GM19023 (cell line): ENCODE measurements around the gene EGLN1.
"Not testable (repeated sequence)": the region's sequence is repeated elsewhere in the genome, so short reads cannot be mapped to it uniquely, and the experiment has no call there.

Experiments used
- ATAC-seq: cut with Tn5 transposase; IDR thresholded peaks from one replicate; pipeline ENCODE4 v1.9.1; 2021; ENCODE audit warnings: mild to moderate bottlenecking, moderate library complexity; ENCODE audit not compliant: unreplicated experiment

The EGLN1 gene

DNA sequence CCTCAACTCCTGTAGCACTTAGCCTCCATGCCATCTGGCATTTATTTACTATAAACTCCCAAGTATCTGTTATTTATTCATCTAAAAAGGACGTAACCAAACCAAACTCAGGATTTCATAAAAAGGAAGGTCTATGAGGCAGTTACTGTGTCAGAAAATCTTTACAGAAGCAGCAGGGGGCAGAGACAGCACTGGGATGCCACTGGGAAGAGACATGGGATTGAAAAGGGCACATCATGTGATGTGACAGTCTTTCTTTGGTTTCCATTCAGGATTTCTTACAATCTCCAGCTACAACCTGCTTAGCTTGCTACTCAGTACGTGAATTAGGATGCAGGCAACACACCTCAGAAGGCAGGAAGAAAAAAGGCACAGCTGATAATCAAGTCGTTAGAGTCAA lies 52.8 kb downstream of the EGLN1 start:
- no peak for ATAC-seq

DNA sequence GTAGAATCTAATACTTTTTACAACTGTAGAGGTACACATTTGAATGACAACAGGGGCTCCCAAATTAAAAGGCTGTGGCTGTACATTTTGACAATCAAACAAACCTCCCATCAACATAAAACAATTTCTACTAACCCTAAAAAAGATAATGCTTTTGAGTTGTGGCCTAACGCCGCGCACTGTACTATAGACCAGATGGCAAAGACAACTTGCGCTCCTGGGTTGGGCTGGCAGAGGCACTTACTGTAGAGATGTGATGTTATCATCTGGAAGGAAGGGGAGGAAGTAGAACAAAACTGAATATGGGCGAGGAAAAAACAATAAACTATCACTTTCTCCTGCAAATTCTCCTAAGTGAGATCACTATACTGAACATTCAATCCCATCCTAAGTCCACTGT lies 57.9 kb downstream of the EGLN1 start:
- no peak for ATAC-seq

DNA sequence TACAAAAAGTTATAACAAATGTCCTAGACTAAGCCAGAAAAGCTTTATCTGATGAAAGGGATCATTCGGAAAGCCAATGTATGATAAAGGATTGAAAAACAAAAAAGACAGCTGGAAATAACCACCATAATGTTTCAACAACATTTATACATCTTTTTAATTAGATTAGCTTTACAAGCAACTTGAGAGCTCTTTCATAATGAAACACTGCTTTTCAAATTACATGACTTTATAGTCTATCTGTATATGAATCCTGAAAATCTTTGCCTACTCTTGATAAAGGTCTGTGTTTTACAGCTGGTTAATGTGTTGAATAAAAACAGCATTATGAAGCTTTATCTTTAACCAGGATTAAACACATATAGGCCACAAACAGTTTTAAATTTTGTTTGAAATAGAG lies 58.5 kb downstream of the EGLN1 start:
- ATAC-seq = no peak

DNA sequence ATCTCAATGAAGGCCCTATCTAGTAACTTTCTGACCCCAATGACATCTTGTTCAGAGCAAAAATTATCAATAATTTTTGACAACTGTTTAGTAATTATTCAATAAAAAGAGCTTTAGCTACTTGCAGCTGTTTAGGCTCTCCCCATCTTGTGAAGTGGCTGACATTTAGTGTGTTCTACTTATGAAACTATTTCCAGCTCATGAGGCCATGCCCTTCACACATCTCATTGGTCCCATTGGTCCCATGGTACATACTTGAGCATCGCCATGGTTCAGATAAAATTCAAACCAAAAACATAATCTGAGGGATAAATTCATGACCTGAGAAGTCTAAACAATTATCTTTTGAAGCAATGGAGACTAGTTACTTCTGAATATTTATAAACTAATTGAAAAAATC lies 59.8 kb downstream of the EGLN1 start:
- no peak for ATAC-seq

DNA sequence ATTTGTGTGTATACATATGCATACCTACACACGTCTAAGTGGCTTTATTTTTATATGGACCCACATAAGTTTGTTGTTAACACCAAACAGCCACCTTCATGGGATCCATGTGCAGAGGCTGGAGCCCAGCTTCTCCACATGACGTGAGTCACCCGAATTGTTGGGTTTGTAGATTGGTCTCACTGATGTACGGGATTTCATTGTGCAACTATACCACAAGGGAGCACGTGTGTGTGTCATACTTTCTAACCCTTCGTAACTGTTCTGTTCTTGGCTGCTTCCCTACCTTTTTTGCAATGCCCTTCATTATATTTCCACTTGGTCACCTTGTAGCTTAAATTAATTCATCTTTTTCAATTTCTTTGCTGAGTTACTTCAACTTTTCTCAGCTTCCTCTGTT lies 63.0 kb downstream of the EGLN1 start:
- ATAC-seq = no peak

DNA sequence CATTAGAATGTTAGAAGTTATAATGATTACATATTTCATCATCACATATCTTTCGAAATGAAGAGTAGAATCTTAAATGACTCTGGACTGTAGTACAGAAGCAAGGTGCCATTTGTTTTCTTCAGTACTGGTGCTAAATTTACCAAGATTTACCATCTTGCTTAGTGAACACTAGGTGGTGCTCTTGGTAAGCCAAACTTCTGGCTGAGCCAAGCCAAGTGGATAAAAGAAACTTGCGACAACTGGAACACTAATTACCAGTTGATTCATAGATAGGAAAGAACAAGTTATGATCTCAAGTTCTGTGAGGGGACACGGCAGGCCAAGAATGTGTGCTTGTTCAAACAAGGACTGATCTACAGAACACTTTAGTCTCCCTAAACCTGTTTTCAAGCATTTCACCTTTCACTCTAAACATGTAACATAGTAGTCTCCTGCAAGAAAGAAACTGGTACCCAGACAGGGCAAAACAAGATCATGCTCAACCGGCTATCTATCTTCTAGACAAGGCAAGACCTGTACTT lies 64.2 kb downstream of the EGLN1 start:
- peak; percentile 79 for ATAC-seq

DNA sequence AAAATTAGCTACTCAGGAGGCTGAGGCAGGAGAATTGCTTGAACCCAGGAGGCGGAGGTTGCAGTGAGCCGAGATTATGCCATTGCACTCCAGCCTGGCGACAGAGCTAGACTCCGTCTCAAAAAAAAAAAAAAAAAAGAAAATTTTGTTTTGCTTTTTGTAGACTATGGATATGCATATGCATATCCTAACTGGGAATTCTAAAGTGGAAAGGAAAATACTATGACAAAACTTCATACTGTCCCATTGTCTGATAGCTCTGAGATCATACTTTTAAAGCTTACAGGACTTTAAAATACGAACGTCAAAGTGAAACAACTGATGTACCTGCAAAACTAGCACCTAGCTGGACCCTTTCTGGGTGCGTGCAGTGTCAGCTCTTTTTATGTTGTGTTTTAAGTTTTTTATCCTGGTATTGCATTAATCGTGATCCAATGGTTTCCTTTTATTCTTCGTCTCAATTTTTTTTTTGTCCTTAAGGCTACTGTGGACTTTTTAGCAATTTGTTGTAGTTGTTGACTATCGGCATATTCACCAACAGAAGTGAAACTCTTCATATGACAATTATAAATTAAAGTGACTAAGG lies 64.8 kb downstream of the EGLN1 start:
- no peak for ATAC-seq

DNA sequence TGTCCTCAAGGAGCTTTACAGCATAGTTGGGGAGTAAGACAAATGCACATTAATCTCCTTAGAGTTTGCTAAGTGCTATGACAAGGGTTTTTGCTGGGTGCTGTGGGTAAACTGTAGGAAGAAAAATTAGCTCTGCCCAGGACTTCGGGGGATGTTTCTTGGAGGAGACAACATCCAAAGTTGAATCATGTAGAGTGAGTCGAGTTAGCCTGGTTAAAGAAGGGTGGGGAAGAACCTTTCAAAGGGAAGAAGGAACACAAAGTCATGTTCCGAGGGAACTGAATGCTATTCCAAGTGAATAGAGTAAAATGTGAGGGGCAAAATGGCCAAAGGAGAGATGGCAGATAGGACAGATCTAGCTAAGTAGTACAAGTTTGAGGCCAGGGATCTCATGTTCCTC lies 66.9 kb downstream of the EGLN1 start:
- ATAC-seq = no peak

DNA sequence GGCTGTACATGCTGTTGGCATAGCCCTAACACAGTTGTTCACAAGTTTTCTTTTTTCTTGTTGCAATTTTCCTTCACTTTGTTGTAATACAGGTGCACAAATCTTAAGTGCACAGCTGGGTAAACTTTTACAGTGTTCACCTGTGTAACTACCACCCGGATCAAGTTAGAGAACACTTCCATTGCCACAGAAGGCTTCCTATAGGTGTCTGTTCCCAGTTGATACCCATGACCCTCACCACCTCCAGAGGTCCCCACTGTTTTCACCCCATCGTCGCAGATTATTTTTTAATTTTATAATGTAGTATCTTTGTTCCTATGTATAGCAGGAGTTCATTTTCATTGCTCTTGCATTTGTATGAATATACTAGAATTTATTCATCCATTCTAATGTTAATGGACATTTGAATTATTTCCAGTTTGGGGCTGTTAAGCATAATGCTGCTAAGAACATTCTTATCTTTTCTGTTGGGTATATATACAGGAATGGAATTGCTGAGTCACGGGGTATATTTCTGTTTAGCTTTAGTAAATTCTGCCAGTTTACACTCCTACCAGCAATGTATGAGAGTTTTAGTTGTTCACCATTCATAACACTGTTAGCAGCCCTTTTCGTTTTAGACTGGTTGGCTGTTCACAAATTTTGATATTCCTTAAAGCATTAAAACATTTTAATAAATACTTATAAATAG lies 67.6 kb downstream of the EGLN1 start:
- ATAC-seq = no peak

DNA sequence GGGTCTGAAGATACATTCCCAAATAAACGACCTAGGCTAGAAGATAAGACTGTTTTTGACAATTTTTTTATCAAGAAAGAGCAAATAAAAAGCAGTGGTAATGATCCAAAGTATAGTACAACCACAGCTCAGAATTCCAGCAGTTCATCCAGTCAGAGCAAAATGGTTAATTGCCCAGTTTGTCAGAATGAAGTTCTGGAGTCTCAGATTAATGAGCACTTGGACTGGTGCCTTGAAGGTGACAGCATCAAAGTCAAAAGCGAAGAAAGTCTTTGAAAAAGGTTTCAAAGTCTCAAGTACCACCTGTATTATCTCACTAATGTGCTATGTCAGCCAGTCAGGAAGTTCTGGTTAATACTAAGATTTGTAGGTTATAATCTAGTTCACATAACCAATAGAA lies 69.0 kb downstream of the EGLN1 start:
- no peak for ATAC-seq

DNA sequence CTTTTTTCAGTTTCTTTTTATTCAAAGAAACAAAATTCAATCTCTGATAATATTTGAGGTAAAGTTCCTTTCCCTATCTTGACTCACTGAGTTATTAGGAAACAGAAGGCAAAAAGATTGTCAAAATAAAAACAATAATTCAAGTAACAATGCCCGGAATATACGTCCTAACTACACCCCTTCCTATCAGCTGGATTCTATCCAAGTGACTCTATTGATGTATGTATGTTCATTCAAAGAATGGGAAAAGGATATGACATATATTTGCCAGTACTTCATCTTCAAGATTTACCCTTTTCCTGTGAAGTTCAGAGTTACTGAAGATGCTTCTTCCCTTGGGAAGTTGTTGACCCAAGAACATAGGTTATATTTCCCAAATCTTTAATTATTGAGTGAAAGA lies 70.3 kb downstream of the EGLN1 start:
- no peak for ATAC-seq

DNA sequence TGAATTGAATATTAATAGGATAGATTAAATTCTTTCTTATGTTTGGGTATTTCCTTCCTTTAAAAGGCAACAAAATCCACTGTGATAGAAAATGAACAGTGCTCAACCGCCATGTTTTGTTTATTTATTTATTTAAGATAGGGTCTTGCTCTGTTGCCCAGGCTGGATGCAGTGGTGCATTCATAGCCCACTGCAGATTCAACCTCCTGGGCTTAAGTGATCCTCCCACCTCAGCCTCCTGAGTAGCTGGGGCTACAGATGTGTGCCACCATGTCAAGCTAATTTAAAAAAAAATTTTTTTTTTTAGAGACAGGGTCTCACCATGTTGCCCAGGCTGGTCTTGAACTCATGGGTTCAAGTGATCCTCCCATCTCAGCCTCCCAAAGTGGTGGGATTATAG lies 73.2 kb downstream of the EGLN1 start:
- ATAC-seq = not testable (repeated sequence)

DNA sequence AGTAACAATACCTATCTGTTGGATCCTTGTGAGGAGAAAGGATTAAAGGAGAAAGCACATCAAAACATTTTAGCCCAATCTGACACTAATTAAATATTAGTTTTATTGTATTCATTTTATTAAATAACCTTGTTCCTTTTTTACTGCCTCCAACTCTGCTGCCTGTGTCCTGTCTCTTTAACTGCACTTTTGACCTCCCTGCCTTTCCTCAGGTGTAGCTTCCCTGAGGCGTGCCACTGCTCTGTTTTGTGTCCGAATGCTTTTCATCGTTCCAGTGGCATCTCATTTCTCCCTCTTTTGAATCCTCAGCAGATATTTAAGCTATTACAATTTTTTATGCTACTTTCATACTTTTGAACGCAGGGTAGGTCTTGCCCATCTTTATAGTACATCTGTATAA lies 73.6 kb downstream of the EGLN1 start:
- ATAC-seq = no peak

DNA sequence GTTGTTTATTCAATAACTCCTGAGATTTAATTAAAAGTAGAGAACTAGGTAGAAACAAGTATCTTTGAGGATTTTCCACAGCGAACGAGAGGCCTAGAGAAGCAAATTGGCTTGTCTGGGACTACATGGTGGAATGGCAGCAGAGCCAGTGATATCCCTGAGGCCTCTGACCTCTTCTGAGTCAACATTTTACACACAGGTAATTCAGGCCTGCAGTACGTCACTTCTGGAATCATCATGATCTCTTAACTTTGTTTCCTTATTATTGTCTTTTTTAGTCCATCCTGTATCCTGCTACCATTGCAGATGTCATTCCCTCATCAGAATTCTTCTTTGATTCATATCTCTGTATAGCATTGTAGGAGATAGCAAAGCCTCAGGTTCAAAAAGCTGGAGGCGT lies 74.1 kb downstream of the EGLN1 start:
- no peak for ATAC-seq

DNA sequence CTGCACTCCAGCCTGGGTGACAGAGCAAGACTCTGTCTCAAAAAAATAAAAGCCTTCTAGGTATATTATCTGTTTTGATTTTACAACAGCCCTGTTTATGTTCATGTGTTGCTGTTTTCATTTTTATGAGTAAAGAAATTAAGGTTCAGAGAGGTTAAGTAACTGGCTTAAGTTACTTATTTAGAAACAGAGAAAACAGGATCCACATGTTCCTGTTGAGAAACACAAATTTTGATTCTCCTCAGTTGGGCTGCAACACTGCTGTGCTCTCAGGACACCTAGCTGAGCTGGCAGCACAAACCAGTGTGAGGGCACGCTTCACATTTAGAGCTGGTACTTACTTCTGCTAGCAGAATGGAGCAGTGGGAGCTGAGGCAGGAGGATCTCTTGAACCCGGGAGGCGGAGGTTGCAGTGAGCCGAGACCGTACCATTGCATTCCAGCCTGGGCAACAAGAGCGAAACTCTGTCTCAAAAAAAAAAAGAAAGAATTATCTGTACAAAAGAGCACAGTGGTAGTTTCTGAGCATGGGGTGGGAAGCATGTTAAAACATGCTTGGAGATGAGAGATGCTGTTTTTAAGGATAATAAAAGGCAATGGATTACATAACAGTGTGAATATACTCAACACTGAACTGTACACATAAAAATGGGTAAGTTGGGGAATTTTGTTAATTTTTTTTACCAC lies 81.6 kb downstream of the EGLN1 start:
- ATAC-seq = no peak

DNA sequence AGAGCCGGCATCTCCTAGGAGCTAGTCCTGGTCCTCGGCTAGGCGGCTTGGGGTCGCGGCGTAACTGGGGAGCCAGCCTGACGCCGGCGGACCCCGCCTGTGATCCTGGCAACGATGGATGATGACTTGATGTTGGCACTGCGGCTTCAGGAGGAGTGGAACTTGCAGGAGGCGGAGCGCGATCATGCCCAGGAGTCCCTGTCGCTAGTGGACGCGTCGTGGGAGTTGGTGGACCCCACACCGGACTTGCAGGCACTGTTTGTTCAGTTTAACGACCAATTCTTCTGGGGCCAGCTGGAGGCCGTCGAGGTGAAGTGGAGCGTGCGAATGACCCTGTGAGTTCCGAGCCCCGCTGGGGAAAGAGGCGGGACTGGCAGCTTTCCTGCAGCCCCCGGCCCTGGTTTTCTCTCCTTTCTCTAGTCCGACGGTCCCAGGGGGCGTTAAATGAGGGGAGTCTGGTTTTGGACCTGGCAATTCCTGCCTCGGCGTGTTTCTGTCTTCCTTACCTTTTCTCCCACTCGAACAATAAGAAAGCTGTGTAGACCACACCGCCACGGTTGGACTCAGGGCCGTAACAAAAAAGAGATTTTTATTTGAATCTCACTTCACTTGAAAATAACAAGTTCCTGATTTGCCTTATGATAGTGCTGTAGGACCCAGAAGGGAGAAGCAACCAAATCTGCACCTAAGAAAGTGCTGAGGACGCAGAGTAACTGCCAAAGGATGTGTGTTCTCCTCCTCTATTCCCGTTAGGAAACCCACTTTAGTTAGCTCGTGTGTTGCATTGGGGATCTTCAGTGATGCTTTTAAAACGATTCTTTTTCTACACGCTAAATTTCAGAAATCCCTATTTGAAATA lies 83.6 kb downstream of the EGLN1 start, which contains the start of gene SPRTN:
TSS of gene SPRTN (plus strand) at position 24 of the 859 bp plus-strand sequence. CDS start at position 115, 91 bp downstream.
- peak; percentile 8 for ATAC-seq

DNA sequence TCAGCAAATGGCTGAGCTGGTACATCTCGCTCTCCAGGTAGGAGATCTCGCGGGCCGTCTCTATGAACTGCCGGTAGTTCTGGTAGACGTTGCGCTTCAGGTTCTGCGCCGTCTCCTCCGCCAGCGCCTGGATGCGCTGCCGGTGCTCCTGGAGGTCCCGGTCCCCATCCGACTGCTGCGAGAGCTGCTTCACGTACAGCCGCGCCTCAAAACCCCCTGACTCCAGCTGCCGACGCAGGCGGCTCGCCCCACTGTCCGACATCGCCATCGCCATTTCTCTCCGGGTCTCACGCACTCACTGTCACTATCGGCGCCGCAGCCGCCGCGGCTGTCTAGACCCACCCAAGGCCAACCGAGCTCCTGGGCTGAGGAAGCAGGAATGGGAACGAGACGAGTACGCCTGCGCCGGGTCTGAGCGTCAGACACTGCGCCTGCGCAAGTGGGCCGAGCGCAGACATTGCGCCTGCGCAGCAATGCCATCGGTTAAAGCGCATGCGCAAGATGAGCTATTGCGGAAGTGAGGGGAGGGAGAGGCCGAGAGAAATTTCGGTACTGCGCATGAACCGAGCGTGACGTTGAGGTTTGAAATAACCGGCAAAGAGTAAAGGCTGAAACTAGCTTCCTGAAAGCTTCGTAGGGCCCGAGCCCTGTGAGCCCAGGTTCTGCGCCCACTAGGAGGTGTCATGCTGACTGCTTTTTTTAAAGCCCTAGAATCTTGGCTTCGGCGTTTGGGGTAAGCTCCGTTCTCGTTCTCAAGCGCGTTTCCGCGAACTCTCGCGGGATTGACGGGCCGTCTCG lies 84.4 kb downstream of the EGLN1 start, which contains the start of gene EXOC8:
TSS of gene EXOC8 (minus strand) at position 381 of the 798 bp plus-strand sequence. CDS start at position 274, 107 bp downstream.
- peak; percentile 76 for ATAC-seq

DNA sequence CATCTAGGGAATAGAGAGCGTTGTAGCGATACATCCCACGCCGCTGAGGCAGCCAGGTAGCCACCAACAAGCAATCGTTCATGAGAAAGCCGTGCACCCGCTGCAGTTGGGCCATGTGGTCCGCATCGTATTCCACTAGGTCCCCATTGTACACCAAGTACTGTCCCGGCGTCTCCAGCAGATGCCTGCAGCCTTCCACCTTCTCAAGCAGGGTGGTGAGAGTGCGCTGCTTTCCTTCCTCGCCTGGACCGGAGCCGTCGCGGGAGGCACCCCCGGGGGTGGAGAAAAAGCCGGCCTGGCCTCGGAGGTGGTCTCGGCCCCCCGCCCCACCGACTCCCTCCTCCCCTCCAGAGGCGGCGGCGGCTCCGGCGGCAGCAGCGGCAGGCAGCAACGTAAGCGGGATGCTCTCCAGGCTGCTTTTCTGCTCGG lies 85.0 kb downstream of the EGLN1 start:
- ATAC-seq = peak; percentile 6

DNA sequence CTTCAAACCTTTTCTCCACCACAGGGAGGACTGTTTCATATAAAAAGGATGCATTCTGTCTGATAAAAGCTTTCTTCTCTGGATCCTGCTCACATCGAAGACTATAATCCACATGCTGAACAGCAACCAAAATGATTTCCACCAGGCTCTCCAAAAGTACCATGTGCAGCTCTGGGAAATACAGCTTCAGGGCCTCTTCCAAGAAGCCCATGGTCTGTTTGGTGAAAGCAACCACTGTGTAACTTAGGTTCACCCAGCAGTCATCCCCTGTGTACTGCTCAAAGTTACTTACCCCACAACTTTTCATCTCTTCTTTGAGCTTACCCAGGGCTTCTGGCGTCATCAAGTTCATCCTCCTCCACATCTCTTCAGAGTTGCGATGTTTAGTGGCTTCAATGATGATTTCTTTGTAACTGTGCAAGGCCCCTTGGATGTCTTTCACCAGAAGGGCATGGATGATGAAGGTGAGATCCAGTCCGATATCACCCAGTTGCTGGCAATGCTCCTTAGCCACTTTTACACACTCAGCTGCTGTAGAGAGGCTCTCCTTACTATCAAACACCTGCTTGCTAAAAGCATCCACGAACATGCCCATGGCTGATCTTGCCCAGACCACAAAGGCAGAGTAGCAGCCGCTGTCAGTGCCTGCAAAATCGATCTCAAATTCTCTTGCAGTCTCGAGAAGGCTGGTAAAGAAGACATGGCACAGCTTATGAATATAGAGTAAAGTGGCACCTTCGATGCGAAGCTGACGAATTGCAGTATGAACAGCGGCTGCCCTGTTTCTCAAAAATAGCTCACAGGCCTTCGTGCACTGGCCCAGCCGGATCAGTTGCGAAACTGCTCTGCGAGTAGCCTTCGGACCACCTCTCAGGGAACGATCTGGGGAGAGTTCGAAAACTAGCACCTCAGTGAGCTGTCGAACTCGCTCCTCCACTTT lies 86.2 kb downstream of the EGLN1 start:
- ATAC-seq = no peak
